GM12864 (cell line): ENCODE data around the gene C1orf105.

ENCODE experiments used
- DNase-seq: peaks from one replicate; pipeline ENCODE4 v3.0.0-alpha.2; 2011; ENCODE audit warnings: low read depth
- H3K4me3 ChIP-seq: 2 replicates; pipeline ENCODE4 v1.5.1; 2011; ENCODE audit warnings: mild to moderate bottlenecking, low read depth, low read length, control low read depth
- CTCF ChIP-seq: IDR thresholded peaks from 2 replicates; pipeline ENCODE4 v1.5.1; 2011; ENCODE audit warnings: low read depth, mild to moderate bottlenecking, moderate library complexity, low read length, control low read depth, inconsistent platforms; ENCODE audit errors: missing control alignments

The C1orf105 gene

GRCh38 chr1:172514108-172514507 lies 93.6 kb downstream of the C1orf105 start:
- DNase-seq = no peak
- no peak for TF ChIP-seq CTCF
- H3K4me3 ChIP-seq = no peak overlapping the region

- no peak for DNase-seq
- TF ChIP-seq CTCF = no peak
- no peak overlapping the region for H3K4me3 ChIP-seq
These were observed 95.0 kb downstream of the C1orf105 start for GRCh38 chr1:172515436-172515835.

GRCh38 chr1:172515927-172516326 lies 95.4 kb downstream of the C1orf105 start:
- no peak overlapping the region for H3K4me3 ChIP-seq
- no peak for TF ChIP-seq CTCF
- no peak for DNase-seq

- no peak for TF ChIP-seq CTCF
- no peak for DNase-seq
- no peak overlapping the region for H3K4me3 ChIP-seq
These were observed 96.6 kb downstream of the C1orf105 start for GRCh38 chr1:172517081-172517480.

- no peak overlapping the region for H3K4me3 ChIP-seq
- no peak for DNase-seq
- no peak for TF ChIP-seq CTCF
These were observed 97.1 kb downstream of the C1orf105 start for GRCh38 chr1:172517545-172517944.
